PC-3 (cell line): ENCODE data around the gene OBSL1.

Experiments used
- CTCF ChIP-seq: fragments of 300-600 bp; sonication (generic); conservative IDR thresholded peaks from 2 replicates; pipeline ENCODE4 v1.5.1; 2017; ENCODE audit warnings: antibody characterized with exemption, low read depth, mild to moderate bottlenecking, low read length
- EZH2 ChIP-seq: fragments of 300-600 bp; sonication (generic); IDR thresholded peaks from one replicate; pipeline ENCODE4 v1.6.1; 2017; ENCODE audit warnings: antibody characterized with exemption, mild to moderate bottlenecking, low read length; ENCODE audit not compliant: unreplicated experiment
- EZH2phosphoT487 ChIP-seq: fragments of 300-600 bp; sonication (generic); IDR thresholded peaks from 2 replicates; pipeline ENCODE4 v1.6.1; 2018; ENCODE audit warnings: mild to moderate bottlenecking, antibody characterized with exemption, low read length, borderline replicate concordance

GRCh38 chr2:219542931-219543595 lies 28.3 kb downstream of the OBSL1 start:
- TF ChIP-seq EZH2 (no peak), CTCF (no peak), EZH2phosphoT487 (no peak)
